Astrocyte (in vitro differentiated cells and primary cell): ENCODE data around the gene GLYAT. TPM values are rescaled to one million over a fixed set of nuclear protein-coding genes. Genes with fewer than 3 reads are reported as not detected.
A peak's percentile ranks its signal among the peaks of the same experiment; 100 is the strongest.

Source experiments
- DNase-seq: peaks from one replicate; pipeline ENCODE4 v3.0.0-alpha.2; 2010; ENCODE audit warnings: low read depth
- FAIRE-seq: peaks from 2 replicates; lab custom pipeline; 2011; peaks lifted over from hg19 to GRCh38; lab: Jason Lieb, UNC
- H2AFZ ChIP-seq: 2 replicates; pipeline ENCODE4 v1.6.0; 2012; ENCODE audit warnings: low read depth, low read length, inconsistent platforms
- H3K27ac ChIP-seq: 2 replicates; pipeline ENCODE4 v1.5.1; 2011; ENCODE audit warnings: low read depth, low read length, inconsistent platforms
- H3K27me3 ChIP-seq: 2 replicates; pipeline ENCODE4 v1.6.0; 2011; ENCODE audit warnings: low read length, inconsistent platforms; ENCODE audit not compliant: insufficient read depth
- H3K36me3 ChIP-seq: 2 replicates; pipeline ENCODE4 v1.5.1; 2011; ENCODE audit warnings: low read length, inconsistent platforms; ENCODE audit not compliant: insufficient read depth
- H3K4me1 ChIP-seq: 2 replicates; pipeline ENCODE4 v1.5.1; 2011; ENCODE audit warnings: low read length, inconsistent platforms; ENCODE audit not compliant: insufficient read depth
- H3K4me2 ChIP-seq: 2 replicates; pipeline ENCODE4 v1.6.0; 2012; ENCODE audit warnings: low read length, inconsistent platforms
- H3K4me3 ChIP-seq: 2 replicates; pipeline ENCODE4 v1.5.1; 2011; ENCODE audit warnings: low read depth, mild to moderate bottlenecking, low read length, inconsistent platforms; ENCODE audit not compliant: insufficient read depth
- H3K79me2 ChIP-seq: 2 replicates; pipeline ENCODE4 v1.6.0; 2012; ENCODE audit warnings: mild to moderate bottlenecking, low read length, inconsistent platforms; ENCODE audit not compliant: insufficient read depth
- H3K9ac ChIP-seq: 2 replicates; pipeline ENCODE4 v1.6.0; 2012; ENCODE audit warnings: mild to moderate bottlenecking, low read length, inconsistent platforms
- H3K9me3 ChIP-seq: 2 replicates; pipeline ENCODE4 v1.5.1; 2012; ENCODE audit warnings: low read depth, mild to moderate bottlenecking, low read length, inconsistent platforms; ENCODE audit not compliant: insufficient read depth
- H4K20me1 ChIP-seq: 2 replicates; pipeline ENCODE4 v1.6.0; 2012; ENCODE audit warnings: low read length, inconsistent platforms; ENCODE audit not compliant: insufficient read depth
- H3K27ac Mint-ChIP-seq: one replicate; pipeline ENCODE4 v1.8.0; 2021; ENCODE audit warnings: mild to moderate bottlenecking, mixed read lengths; ENCODE audit not compliant: unreplicated experiment
- H3K27me3 Mint-ChIP-seq: one replicate; pipeline ENCODE4 v1.8.0; 2021; ENCODE audit warnings: low read depth, mixed read lengths; ENCODE audit not compliant: unreplicated experiment
- H3K36me3 Mint-ChIP-seq: one replicate; pipeline ENCODE4 v1.8.0; 2021; ENCODE audit warnings: low read depth, mixed read lengths; ENCODE audit not compliant: unreplicated experiment
- H3K4me1 Mint-ChIP-seq: one replicate; pipeline ENCODE4 v1.8.0; 2021; ENCODE audit warnings: low read depth, mixed read lengths; ENCODE audit not compliant: unreplicated experiment
- H3K4me3 Mint-ChIP-seq: one replicate; pipeline ENCODE4 v1.8.0; 2021; ENCODE audit warnings: mild to moderate bottlenecking, moderate library complexity, mixed read lengths; ENCODE audit not compliant: unreplicated experiment
- H3K9me3 Mint-ChIP-seq: one replicate; pipeline ENCODE4 v1.8.0; 2021; ENCODE audit warnings: mild to moderate bottlenecking, mixed read lengths; ENCODE audit not compliant: unreplicated experiment
- CTCF ChIP-seq: IDR thresholded peaks from 2 replicates; pipeline ENCODE4 v1.5.1; 2011; ENCODE audit warnings: low read depth, mild to moderate bottlenecking, inconsistent platforms, low read length, moderate library complexity; ENCODE audit not compliant: insufficient read depth
- EZH2 ChIP-seq: IDR thresholded peaks from 2 replicates; pipeline ENCODE4 v1.6.1; 2012; ENCODE audit warnings: mild to moderate bottlenecking, low read length, inconsistent platforms; ENCODE audit not compliant: insufficient read depth
- total RNA-seq: library from RNA; stranded (reverse); gene quantifications from 2 replicates; pipeline ENCODE4 v1.2.1, GENCODE V29; 2021

Gene GLYAT
- total RNA-seq, 1 donor from 2014 or later, result not detected

GRCh38 chr11:58739725-58740430 is 8.1 kb upstream of the GLYAT start:
- H3K4me1 ChIP-seq, result no peaks in the 10 kb centered on the region
- TF ChIP-seq CTCF, result no peak
- Mint-ChIP-seq H3K4me3 (no peak overlapping the region), H3K27me3 (no peaks in the 10 kb centered on the region), H3K9me3 (peaks cover 11% of the 10 kb centered on the region), H3K36me3 (no peaks in the 10 kb centered on the region), H3K4me1 (peaks cover 9% of the 10 kb centered on the region), H3K27ac (peak overlapping the region; percentile 79)
- no peak overlapping the region for H3K9ac ChIP-seq
- H3K9me3 ChIP-seq, result no peaks in the 10 kb centered on the region
- no peak overlapping the region for H3K4me3 ChIP-seq
- H3K27ac ChIP-seq, result no peak overlapping the region
- no peaks in the 10 kb centered on the region for H3K79me2 ChIP-seq
- peak overlapping the region; percentile 29 for H3K4me2 ChIP-seq
- H3K36me3 ChIP-seq, result no peaks in the 10 kb centered on the region
- DNase-seq (peak; percentile 60), FAIRE-seq (no peak)
- H4K20me1 ChIP-seq, result no peaks in the 10 kb centered on the region
- no peak overlapping the region for H2AFZ ChIP-seq
- H3K27me3 ChIP-seq, result no peaks in the 10 kb centered on the region

- Histone ChIP-seq H3K4me2 (no peak overlapping the region), H3K36me3 (no peaks in the 10 kb centered on the region), H3K79me2 (no peaks in the 10 kb centered on the region), H3K27me3 (no peaks in the 10 kb centered on the region), H3K9me3 (no peaks in the 10 kb centered on the region), H3K4me3 (no peak overlapping the region), H3K9ac (no peak overlapping the region), H3K4me1 (no peaks in the 10 kb centered on the region), H2AFZ (no peak overlapping the region), H3K27ac (no peak overlapping the region), H4K20me1 (no peaks in the 10 kb centered on the region)
- Mint-ChIP-seq H3K36me3 (no peaks in the 10 kb centered on the region), H3K9me3 (no peaks in the 10 kb centered on the region), H3K4me3 (no peak overlapping the region), H3K4me1 (peaks cover 9% of the 10 kb centered on the region), H3K27ac (no peak overlapping the region), H3K27me3 (peaks cover 4% of the 10 kb centered on the region)
- DNase-seq, result no peak
- no peak for TF ChIP-seq EZH2
- no peak for FAIRE-seq
These were observed 3.1 kb upstream of the GLYAT start for GRCh38 chr11:58734681-58735490.

DNA sequence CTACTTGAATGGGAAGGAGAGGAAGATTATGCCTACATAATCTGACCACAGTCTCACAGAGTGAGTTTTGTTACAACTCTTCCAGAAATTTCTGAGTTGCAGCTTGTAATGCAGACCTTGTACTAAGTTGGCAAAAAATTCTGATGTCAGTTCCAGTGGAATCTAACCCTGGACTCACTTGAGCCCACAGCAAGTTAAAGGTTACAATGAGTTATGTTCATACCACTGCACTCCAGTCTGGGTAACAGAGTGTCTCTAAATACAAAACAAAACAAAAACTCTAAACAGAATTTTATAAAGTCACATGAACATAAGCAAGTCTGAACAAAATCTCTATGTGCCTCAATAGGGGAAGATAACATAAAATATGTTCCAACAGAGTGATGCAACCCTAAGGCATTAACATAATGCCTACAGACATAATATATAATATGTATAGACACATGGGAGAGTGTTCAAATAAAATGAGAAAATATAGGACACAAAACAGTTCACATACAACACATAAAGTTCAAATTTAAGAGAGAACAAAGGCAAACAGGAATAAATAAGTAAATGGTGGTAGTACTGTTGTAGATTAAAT is 1.1 kb downstream of the GLYAT start:
- Histone ChIP-seq H3K27ac (no peak overlapping the region), H2AFZ (no peak overlapping the region), H4K20me1 (no peaks in the 10 kb centered on the region), H3K9me3 (no peaks in the 10 kb centered on the region), H3K4me1 (no peaks in the 10 kb centered on the region), H3K4me3 (no peak overlapping the region), H3K9ac (no peak overlapping the region), H3K27me3 (no peaks in the 10 kb centered on the region), H3K4me2 (no peak overlapping the region), H3K36me3 (no peaks in the 10 kb centered on the region), H3K79me2 (no peaks in the 10 kb centered on the region)
- Mint-ChIP-seq H3K9me3 (peaks cover 2% of the 10 kb centered on the region), H3K4me1 (peaks cover 4% of the 10 kb centered on the region), H3K27me3 (peaks cover 7% of the 10 kb centered on the region), H3K4me3 (no peak overlapping the region), H3K36me3 (no peaks in the 10 kb centered on the region), H3K27ac (peak overlapping the region; percentile 55)
- no peak for FAIRE-seq
- TF ChIP-seq EZH2, result no peak
- no peak for TF ChIP-seq CTCF
- DNase-seq, result peak; percentile 8
